Spleen (tissue), 11 donors: ENCODE measurements around the gene PPP6R3. TPM values are rescaled to one million over a fixed set of nuclear protein-coding genes. Genes with fewer than 3 reads are reported as not detected.
"Not testable (repeated sequence)": the region's sequence is repeated elsewhere in the genome, so short reads cannot be mapped to it uniquely, and the experiment has no call there.

Experiments used
- DNase-seq: peaks from one replicate; pipeline ENCODE4 v3.0.0-alpha.2; 2020
- H3K27ac ChIP-seq, 8 donors: fragments of 200-600 bp; sonication (generic) in 7 of 8; 1 replicate in 4 of 8; 2 replicates in 4 of 8; pipeline versions ENCODE4 v1.5.0 to v1.8.0; 2016 to 2021; ENCODE audit warnings: inconsistent platforms in 4 of 8, mild to moderate bottlenecking in 4 of 8, moderate library complexity in 1 of 8
- H3K27me3 ChIP-seq, 7 donors: fragments of 200-600 bp; sonication (generic) in 6 of 7; replicated peaks in 1 of 7; 1 replicate in 4 of 7; 2 replicates in 3 of 7; pipeline versions ENCODE4 v1.5.0 to v1.8.0; 2016 to 2021; ENCODE audit warnings: inconsistent platforms in 3 of 7, mild to moderate bottlenecking in 1 of 7
- H3K36me3 ChIP-seq, 6 donors: fragments of 200-600 bp; sonication (generic) in 5 of 6; 1 replicate in 4 of 6; 2 replicates in 2 of 6; pipeline versions ENCODE4 v1.5.0 to v1.8.0; 2016 to 2021; ENCODE audit warnings: inconsistent platforms in 2 of 6
- H3K4me1 ChIP-seq, 6 donors: fragments of 200-600 bp; sonication (generic) in 5 of 6; 1 replicate in 3 of 6; 2 replicates in 3 of 6; pipeline versions ENCODE4 v1.5.0 to v1.8.0; 2016 to 2021; ENCODE audit warnings: inconsistent platforms in 3 of 6
- H3K4me3 ChIP-seq, 8 donors: fragments of 200-600 bp; sonication (generic) in 7 of 8; 1 replicate in 4 of 8; 2 replicates in 4 of 8; pipeline versions ENCODE4 v1.5.0 to v1.8.0; 2016 to 2021; ENCODE audit warnings: inconsistent platforms in 4 of 8, mild to moderate bottlenecking in 4 of 8, moderate library complexity in 2 of 8
- H3K9me3 ChIP-seq, 8 donors: fragments of 200-600 bp; sonication (generic) in 7 of 8; 1 replicate in 4 of 8; 2 replicates in 4 of 8; pipeline versions ENCODE4 v1.5.0 to v1.8.0; 2016 to 2021; ENCODE audit warnings: inconsistent platforms in 4 of 8
- POLR2A ChIP-seq, 3 donors: fragments of 450-650 bp; IDR thresholded peaks; one replicate each; pipeline ENCODE4 v1.5.1; 2017; ENCODE audit warnings: antibody characterized with exemption in 3 of 3, mild to moderate bottlenecking in 1 of 3
- POLR2AphosphoS5 ChIP-seq, 3 donors: sonication (generic); formaldehyde crosslinking; IDR thresholded peaks; one replicate each; pipeline ENCODE4 v1.5.1; 2017; ENCODE audit warnings: antibody characterized with exemption in 3 of 3
- WGBS, 5 donors: extraction: QIAGEN DNeasy Blood & Tissue Kit in 3 of 5; methylation state at CpG; one replicate each; pipeline versions ENCODE4 v1.1.5 to v1.1.7; 2013 to 2018; 5-methylcytosine and 5-hydroxymethylcytosine counted together
- intact Hi-C: fragments of 100-400 bp; cut with DNase I; formaldehyde crosslinking; loops from one replicate; pipeline ENCODE4 v1.15.0; 2023; ENCODE audit warnings: low total_unique reads
- polyA plus RNA-seq, 3 donors: library from polyadenylated mRNA; stranded (reverse); fragments of 200-250 nt; gene quantifications; one replicate each; pipeline ENCODE4 v1.2.1, GENCODE V29; 2013
- total RNA-seq, 7 donors: library from RNA; depleted of rRNA in 3 of 7; stranded (reverse); fragments of >200 nt in 3 of 7; fragmentation: NEBNext Ultra II Directional in 4 of 7; extraction: Animal tissue kit (Norgen Biotek cat#: 25700) in 4 of 7; gene quantifications; one replicate each; pipeline versions ENCODE4 v1.1.0 to v1.2.1, GENCODE V29; 2016 to 2021
- TF ChIP-seq, protein P1 (sequence below), 11 experiments: fragments of 200-600 bp in 7 of 11; fragments of 450-650 bp in 4 of 11; sonication (generic) in 4 of 11; IDR thresholded peaks in 8 of 11; conservative IDR thresholded peaks in 3 of 11; 1 replicate in 7 of 11; 2 replicates in 4 of 11; pipeline versions ENCODE4 v1.4.0 to v1.8.0; 2016 to 2021; ENCODE audit warnings: antibody characterized with exemption in 11 of 11, inconsistent platforms in 4 of 11, mild to moderate bottlenecking in 1 of 11
- donor health status: healthy with polysubstance abuse.
- donor health status: DM: no; HTN: no; CAD: no; lungs with moderate emphysema.
- donor health status: DM: no; HTN: no; CAD: no.
- donor health status: Bipolar disorder and iron deficiency.
- donor health status: healthy.
- donor health status: DM: no; HTN: no; CAD: no.
- donor health status: DM: yes; HTN: yes; CAD: no.

Gene PPP6R3
- total and polyA plus RNA-seq, 10 donors = 23.9 to 178 (median 122) TPM

DNA sequence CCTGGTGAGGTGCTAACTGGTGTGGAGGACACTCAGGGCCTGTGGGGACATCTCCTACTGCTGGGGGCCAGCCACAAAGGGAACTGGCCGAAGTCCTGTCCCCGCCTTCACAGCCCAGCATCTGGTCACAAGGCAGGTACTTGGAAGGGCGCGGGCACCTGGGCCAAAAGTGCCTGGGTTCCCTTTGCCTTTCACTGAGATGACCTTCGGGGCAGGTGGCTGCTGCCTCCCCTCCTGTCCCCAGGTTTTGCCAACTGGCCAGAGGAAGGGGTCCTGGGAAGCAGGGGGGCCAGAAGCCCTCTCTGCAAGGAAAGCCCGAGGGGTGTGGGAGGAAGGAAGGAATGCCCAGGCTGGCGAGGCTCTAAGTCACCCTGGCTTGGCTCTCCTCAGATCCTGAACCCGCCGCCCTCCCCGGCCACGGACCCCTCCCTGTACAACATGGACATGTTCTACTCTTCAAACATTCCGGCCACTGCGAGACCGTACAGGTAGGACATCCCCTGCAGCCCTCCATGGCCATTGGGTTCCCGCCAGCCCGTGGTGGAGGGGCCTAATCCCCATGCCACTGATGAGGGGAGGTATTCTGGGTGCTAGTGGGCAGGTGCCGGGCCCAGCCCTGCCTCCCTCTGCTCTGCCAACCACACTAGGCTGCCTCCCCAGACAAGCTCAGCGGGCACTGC is 14.4 kb upstream of the PPP6R3 start:
- TF ChIP-seq POLR2A (IDR thresholded peaks at IDR 0.05) (no peak), POLR2AphosphoS5 (IDR thresholded peaks at IDR 0.05) (no peak)
- TF ChIP-seq, protein P1, sequence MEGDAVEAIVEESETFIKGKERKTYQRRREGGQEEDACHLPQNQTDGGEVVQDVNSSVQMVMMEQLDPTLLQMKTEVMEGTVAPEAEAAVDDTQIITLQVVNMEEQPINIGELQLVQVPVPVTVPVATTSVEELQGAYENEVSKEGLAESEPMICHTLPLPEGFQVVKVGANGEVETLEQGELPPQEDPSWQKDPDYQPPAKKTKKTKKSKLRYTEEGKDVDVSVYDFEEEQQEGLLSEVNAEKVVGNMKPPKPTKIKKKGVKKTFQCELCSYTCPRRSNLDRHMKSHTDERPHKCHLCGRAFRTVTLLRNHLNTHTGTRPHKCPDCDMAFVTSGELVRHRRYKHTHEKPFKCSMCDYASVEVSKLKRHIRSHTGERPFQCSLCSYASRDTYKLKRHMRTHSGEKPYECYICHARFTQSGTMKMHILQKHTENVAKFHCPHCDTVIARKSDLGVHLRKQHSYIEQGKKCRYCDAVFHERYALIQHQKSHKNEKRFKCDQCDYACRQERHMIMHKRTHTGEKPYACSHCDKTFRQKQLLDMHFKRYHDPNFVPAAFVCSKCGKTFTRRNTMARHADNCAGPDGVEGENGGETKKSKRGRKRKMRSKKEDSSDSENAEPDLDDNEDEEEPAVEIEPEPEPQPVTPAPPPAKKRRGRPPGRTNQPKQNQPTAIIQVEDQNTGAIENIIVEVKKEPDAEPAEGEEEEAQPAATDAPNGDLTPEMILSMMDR (IDR thresholded peaks at IDR 0.05 in 8 of 11, conservative IDR thresholded peaks at IDR 0.05 in 3 of 11) = no peak
- H3K9me3 ChIP-seq = no peaks in the 10 kb centered on the region
- no peaks in the 10 kb centered on the region for H3K36me3 ChIP-seq
- H3K4me1 ChIP-seq = peaks cover 0 to 24% (median 15%) of the 10 kb centered on the region in 6 donors
- intact Hi-C loops = loop anchor here (5.0 kb wide), 1 partner anchor 189 kb away; no protein-coding TSS in a partner anchor
- 79 to 93% (median 88%) methylated on average over 7 to 18 of the region's 18 CpGs for WGBS, 5 donors
- peak; percentile 58 for DNase-seq
- no peak overlapping the region for H3K4me3 ChIP-seq
- no peak overlapping the region for H3K27ac ChIP-seq
- H3K27me3 ChIP-seq = no peaks in the 10 kb centered on the region

DNA sequence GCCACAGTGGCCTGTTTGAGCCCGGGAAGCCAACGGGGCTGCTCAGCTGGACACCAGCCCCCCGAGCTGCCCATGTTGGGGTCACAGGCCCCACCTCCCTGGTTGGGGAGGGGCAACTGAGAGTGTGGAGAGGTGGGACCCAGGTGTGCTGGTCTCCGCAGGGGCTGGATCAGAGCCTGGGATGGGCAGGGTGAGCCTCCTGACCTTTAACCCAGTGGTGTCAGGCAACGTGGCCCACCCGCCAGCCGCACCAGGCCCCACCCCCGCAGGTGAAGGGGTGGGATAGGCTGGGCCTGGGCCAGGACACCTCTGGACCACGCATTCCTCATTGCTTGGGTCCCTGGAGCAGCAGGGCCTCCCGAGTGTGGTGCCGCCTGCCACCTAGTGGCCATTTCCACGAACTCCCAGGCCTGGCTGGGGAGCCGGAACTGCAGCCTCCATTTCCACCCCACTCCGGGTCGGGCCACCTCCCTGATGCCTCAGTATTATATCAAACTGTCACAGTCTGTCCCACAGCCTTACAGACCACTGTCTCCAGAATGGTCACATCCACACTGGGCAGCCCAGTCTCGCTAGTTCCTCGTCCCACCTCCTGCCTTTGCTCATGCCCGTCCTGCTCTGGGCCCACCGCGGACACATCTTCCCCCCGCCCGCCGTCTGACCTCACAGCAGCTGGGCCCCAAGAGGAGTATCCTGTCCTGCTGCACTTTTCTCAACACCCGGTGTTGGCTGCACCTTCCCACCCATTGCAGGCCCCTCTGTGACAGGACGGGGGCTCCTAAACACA is 13.3 kb upstream of the PPP6R3 start:
- TF ChIP-seq POLR2A (IDR thresholded peaks at IDR 0.05) = no peak
- TF ChIP-seq, protein P1 (IDR thresholded peaks at IDR 0.05 in 8 of 11, conservative IDR thresholded peaks at IDR 0.05 in 3 of 11) = peak; percentile 88 to 98 (median 96)
- TF ChIP-seq POLR2AphosphoS5 (IDR thresholded peaks at IDR 0.05) = peak; percentile 39 to 65 (median 56)
- DNase-seq = peak; percentile 94
- 43 to 56% (median 46%) methylated on average over 21 to 25 of the region's 25 CpGs for WGBS, 5 donors
- H3K9me3 ChIP-seq = no peaks in the 10 kb centered on the region
- H3K36me3 ChIP-seq = no peaks in the 10 kb centered on the region
- H3K4me3 ChIP-seq = no peak overlapping the region
- no peaks in the 10 kb centered on the region for H3K27me3 ChIP-seq
- intact Hi-C loops = loop anchor here (5.0 kb wide), 1 partner anchor 190 kb away; no protein-coding TSS in a partner anchor
- H3K27ac ChIP-seq = no peak overlapping the region
- peaks cover 0 to 14% (median 8%) of the 10 kb centered on the region in 6 donors for H3K4me1 ChIP-seq

DNA sequence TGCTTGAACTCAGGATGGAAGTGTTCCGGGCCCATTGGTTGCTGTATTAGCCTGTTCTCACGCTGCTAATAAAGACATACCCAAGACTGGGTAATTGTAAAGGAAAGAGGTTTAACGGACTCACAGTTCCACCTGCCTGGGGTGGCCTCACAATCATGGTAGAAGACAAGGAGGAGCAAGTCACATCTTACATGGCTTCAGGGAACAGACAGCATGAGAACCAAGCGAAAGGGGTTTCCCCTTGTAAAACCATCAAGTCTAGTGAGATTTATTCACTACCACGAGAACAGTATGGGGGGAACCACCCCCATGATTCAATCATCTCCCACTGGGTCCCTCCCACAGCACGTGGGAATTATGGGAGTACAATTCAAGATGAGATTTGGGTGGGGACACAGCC is 12.6 kb upstream of the PPP6R3 start:
- peaks cover 0 to 12% (median 8%) of the 10 kb centered on the region in 6 donors for H3K4me1 ChIP-seq
- 73 to 82% (median 76%) methylated on average over 6 of the region's 6 CpGs for whole genome bisulfite sequencing, 5 donors
- intact Hi-C loops = loop anchor here (5.0 kb wide), 1 partner anchor 191 kb away; no protein-coding TSS in a partner anchor
- not testable (repeated sequence) for H3K9me3 ChIP-seq, H3K27me3 ChIP-seq, H3K36me3 ChIP-seq, DNase-seq, H3K27ac ChIP-seq, H3K4me3 ChIP-seq

DNA sequence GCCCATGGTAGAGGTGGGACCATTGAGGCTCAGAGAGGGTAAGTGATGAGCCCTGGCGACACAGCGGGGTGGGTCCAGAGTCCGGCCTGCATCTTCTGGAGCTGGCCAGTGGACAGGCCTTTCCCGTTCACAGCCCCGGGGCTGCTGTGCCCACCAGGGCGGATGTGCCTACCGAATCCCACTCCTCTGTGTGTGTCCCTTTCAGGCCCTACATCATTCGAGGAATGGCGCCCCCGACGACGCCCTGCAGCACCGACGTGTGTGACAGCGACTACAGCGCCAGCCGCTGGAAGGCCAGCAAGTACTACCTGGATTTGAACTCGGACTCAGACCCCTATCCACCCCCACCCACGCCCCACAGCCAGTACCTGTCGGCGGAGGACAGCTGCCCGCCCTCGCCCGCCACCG is 11.9 kb upstream of the PPP6R3 start:
- H3K27me3 ChIP-seq = no peaks in the 10 kb centered on the region
- peaks cover 0 to 12% (median 8%) of the 10 kb centered on the region in 6 donors for H3K4me1 ChIP-seq
- 90 to 96% (median 92%) methylated on average over 16 to 25 of the region's 25 CpGs for WGBS, 5 donors
- DNase-seq = peak; percentile 67
- H3K9me3 ChIP-seq = no peaks in the 10 kb centered on the region
- no peak overlapping the region for H3K4me3 ChIP-seq
- TF ChIP-seq, protein P1 (IDR thresholded peaks at IDR 0.05 in 8 of 11, conservative IDR thresholded peaks at IDR 0.05 in 3 of 11) = no peak
- TF ChIP-seq POLR2AphosphoS5 (IDR thresholded peaks at IDR 0.05) (no peak), POLR2A (IDR thresholded peaks at IDR 0.05) (no peak)
- H3K27ac ChIP-seq = no peak overlapping the region
- intact Hi-C loops = loop anchor here (5.0 kb wide), 1 partner anchor 191 kb away; no protein-coding TSS in a partner anchor
- no peaks in the 10 kb centered on the region for H3K36me3 ChIP-seq
